DOHH2 (cell line): ENCODE data around the gene SEZ6.

Experiments used
- H3F3A ChIP-seq: fragments of 200-600 bp; sonication (generic), shearing (Covaris generic); 2 replicates; pipeline ENCODE4 v1.6.0; 2016; ENCODE audit warnings: antibody characterized with exemption, mild to moderate bottlenecking; ENCODE audit not compliant: control insufficient read depth, insufficient read depth
- H3K27ac ChIP-seq: fragments of 200-600 bp; sonication (generic); 2 replicates; pipeline ENCODE4 v1.5.1; 2014; ENCODE audit warnings: low read depth, mild to moderate bottlenecking, low read length, moderate library complexity
- H3K27me3 ChIP-seq: fragments of 200-600 bp; sonication (generic); 2 replicates; pipeline ENCODE4 v1.6.1; 2014; ENCODE audit warnings: mild to moderate bottlenecking, low read length, mixed read lengths; ENCODE audit not compliant: control insufficient read depth
- H3K36me3 ChIP-seq: fragments of 200-600 bp; sonication (generic); 2 replicates; pipeline ENCODE4 v1.6.1; 2014; ENCODE audit warnings: mild to moderate bottlenecking, low read length, moderate library complexity, mixed read lengths; ENCODE audit not compliant: control insufficient read depth
- H3K4me1 ChIP-seq: fragments of 200-600 bp; sonication (generic); 2 replicates; pipeline ENCODE4 v1.6.1; 2014; ENCODE audit warnings: mild to moderate bottlenecking, low read length, mixed read lengths; ENCODE audit not compliant: control insufficient read depth
- H3K4me2 ChIP-seq: fragments of 200-600 bp; sonication (generic); 2 replicates; pipeline ENCODE4 v1.6.0; 2014; ENCODE audit warnings: mild to moderate bottlenecking, low read length, moderate library complexity
- H3K4me3 ChIP-seq: fragments of 200-600 bp; sonication (generic); 2 replicates; pipeline ENCODE4 v1.5.1; 2014; ENCODE audit warnings: mild to moderate bottlenecking, low read length, mixed read lengths
- H3K79me2 ChIP-seq: fragments of 200-600 bp; sonication (generic); 2 replicates; pipeline ENCODE4 v1.6.1; 2014; ENCODE audit warnings: mild to moderate bottlenecking, low read length, mixed read lengths; ENCODE audit not compliant: control insufficient read depth
- H3K9me2 ChIP-seq: fragments of 200-600 bp; sonication (generic); replicated peaks from 2 replicates; pipeline ENCODE4 v1.6.1; 2014; ENCODE audit warnings: mild to moderate bottlenecking, low read length, mixed read lengths; ENCODE audit not compliant: control insufficient read depth
- H3K9me3 ChIP-seq: fragments of 200-600 bp; sonication (generic); 2 replicates; pipeline ENCODE4 v1.6.1; 2014; ENCODE audit warnings: antibody characterized with exemption, low read length, mixed read lengths; ENCODE audit not compliant: control insufficient read depth, insufficient read depth
- H4K20me1 ChIP-seq: fragments of 200-600 bp; sonication (generic); 2 replicates; pipeline ENCODE4 v1.6.0; 2014; ENCODE audit warnings: low read depth, mild to moderate bottlenecking, antibody characterized with exemption, low read length, moderate library complexity; ENCODE audit not compliant: control insufficient read depth, insufficient read depth
- EZH2phosphoT487 ChIP-seq: fragments of 200-600 bp; sonication (generic); IDR thresholded peaks from 2 replicates; pipeline ENCODE4 v1.6.1; 2017; ENCODE audit warnings: borderline replicate concordance, mild to moderate bottlenecking, antibody characterized with exemption, low read length, moderate library complexity, mixed read lengths
- TF ChIP-seq, protein P1 (sequence below): fragments of 200-600 bp; sonication (generic); IDR thresholded peaks from one replicate; pipeline ENCODE4 v1.5.1; 2014; ENCODE audit warnings: antibody characterized with exemption, mild to moderate bottlenecking, low read depth, low read length; ENCODE audit not compliant: poor library complexity, severe bottlenecking

The SEZ6 gene

DNA sequence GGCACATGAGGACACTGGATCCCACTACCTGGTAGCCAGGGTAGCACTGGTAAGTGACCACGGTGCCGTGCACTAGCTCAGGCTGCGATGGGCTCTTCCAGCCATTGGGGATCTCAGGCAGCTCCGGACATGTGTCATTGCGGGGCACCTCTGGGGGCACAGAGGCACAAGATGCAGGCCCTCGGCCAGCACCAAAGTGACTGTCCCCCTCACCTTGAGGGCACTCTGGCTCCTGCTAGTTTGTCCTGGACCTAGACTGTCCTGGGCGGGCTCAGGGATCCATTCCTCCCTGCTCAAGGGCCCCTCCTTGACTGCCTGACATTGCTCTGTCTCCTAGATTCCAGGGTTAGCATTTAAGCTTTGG lies 47.9 kb downstream of the SEZ6 start:
- Histone ChIP-seq H3K36me3 (no peaks in the 10 kb centered on the region), H3K4me3 (no peak overlapping the region), H4K20me1 (no peaks in the 10 kb centered on the region), H3K27me3 (no peaks in the 10 kb centered on the region), H3K4me2 (no peak overlapping the region), H3K27ac (no peak overlapping the region), H3F3A (no peaks in the 10 kb centered on the region), H3K9me3 (no peaks in the 10 kb centered on the region), H3K9me2 (no peaks in the 10 kb centered on the region), H3K79me2 (no peaks in the 10 kb centered on the region), H3K4me1 (peaks cover 7% of the 10 kb centered on the region)
- TF ChIP-seq, protein P1, sequence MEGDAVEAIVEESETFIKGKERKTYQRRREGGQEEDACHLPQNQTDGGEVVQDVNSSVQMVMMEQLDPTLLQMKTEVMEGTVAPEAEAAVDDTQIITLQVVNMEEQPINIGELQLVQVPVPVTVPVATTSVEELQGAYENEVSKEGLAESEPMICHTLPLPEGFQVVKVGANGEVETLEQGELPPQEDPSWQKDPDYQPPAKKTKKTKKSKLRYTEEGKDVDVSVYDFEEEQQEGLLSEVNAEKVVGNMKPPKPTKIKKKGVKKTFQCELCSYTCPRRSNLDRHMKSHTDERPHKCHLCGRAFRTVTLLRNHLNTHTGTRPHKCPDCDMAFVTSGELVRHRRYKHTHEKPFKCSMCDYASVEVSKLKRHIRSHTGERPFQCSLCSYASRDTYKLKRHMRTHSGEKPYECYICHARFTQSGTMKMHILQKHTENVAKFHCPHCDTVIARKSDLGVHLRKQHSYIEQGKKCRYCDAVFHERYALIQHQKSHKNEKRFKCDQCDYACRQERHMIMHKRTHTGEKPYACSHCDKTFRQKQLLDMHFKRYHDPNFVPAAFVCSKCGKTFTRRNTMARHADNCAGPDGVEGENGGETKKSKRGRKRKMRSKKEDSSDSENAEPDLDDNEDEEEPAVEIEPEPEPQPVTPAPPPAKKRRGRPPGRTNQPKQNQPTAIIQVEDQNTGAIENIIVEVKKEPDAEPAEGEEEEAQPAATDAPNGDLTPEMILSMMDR, result no peak
- TF ChIP-seq EZH2phosphoT487, result no peak

DNA sequence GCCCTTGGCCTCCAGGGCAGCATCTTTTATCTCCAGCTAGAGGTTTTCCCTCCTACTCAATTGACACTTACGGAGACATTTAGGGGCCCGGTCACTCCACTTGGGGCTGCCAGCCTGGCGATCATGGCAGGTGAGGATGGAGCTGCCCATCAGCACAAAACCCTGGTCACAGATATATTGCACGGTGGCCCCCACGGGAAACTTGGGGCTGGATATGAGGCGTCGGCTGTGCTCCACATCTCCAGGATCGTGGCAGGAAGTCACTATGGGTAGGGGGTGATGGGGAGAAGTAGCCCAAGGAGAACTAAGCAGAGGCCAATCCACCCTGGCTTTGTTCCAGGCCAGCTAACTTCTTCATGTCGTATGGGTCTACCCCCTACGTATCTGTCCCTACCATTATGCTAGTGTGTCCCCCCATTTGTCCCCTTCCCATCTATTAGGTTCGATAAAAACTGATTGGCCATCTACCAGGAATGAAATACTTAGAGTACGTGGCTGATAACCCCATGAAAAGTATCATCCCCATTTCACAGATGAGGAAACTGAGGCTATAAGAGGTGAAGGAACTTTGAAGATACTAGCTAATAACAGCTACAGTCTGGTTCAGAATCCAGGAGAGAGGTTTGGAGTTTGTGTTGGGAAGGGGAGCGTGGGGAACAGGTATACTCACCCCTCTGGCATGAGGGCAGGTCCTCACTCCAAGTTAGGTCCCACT lies 48.4 kb downstream of the SEZ6 start:
- Histone ChIP-seq H3K4me3 (no peak overlapping the region), H3K9me2 (no peaks in the 10 kb centered on the region), H3K4me2 (no peak overlapping the region), H4K20me1 (no peaks in the 10 kb centered on the region), H3K36me3 (no peaks in the 10 kb centered on the region), H3K27ac (no peak overlapping the region), H3K27me3 (no peaks in the 10 kb centered on the region), H3K4me1 (peaks cover 12% of the 10 kb centered on the region), H3F3A (no peaks in the 10 kb centered on the region), H3K79me2 (no peaks in the 10 kb centered on the region), H3K9me3 (no peaks in the 10 kb centered on the region)
- TF ChIP-seq, protein P1, result no peak
- no peak for TF ChIP-seq EZH2phosphoT487

DNA sequence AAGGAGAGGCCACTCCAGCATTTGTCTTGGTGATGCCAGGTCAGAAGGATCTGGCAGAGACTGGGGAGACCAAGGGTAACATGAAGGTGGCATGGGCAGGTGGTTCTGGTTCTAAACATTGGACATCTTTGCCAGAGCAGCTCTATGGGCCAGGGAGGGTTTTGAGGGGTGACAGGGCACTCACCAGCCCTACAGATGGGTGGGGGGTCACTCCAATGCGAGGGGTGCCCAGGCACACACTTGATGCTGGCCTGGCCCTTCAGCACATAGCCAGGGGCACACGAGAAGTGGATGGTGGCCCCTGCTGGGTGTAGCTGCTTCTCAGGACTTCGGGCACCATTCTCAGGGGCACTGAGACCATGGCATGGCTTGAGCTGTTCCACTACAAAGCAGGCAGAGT lies 49.0 kb downstream of the SEZ6 start:
- no peak for TF ChIP-seq EZH2phosphoT487
- TF ChIP-seq, protein P1, result no peak
- Histone ChIP-seq H3K27ac (no peak overlapping the region), H3K4me2 (no peak overlapping the region), H3K4me1 (peaks cover 12% of the 10 kb centered on the region), H3K4me3 (no peak overlapping the region), H3F3A (peaks cover 2% of the 10 kb centered on the region; the same call in 1 of the 2 replicates), H3K79me2 (no peaks in the 10 kb centered on the region), H3K9me3 (no peaks in the 10 kb centered on the region), H3K36me3 (no peaks in the 10 kb centered on the region), H4K20me1 (no peaks in the 10 kb centered on the region), H3K27me3 (no peaks in the 10 kb centered on the region), H3K9me2 (no peaks in the 10 kb centered on the region)
